DND-41 (cell line): Measurements from ENCODE around the gene PTPRG.

Experiments used
- EZH2 ChIP-seq: IDR thresholded peaks from 3 replicates; pipeline ENCODE4 v1.6.1; 2012; ENCODE audit warnings: borderline replicate concordance, low read depth, mild to moderate bottlenecking, moderate library complexity, low read length, inconsistent platforms; ENCODE audit not compliant: severe bottlenecking
- TF ChIP-seq, protein P1 (sequence below): IDR thresholded peaks from 2 replicates; pipeline ENCODE4 v1.5.1; 2012; ENCODE audit warnings: borderline replicate concordance, low read length, moderate library complexity, mild to moderate bottlenecking; ENCODE audit not compliant: poor library complexity, severe bottlenecking; ENCODE audit errors: extremely low read depth

GRCh38 chr3:62020706-62021105, 459.3 kb downstream of the PTPRG start:
- TF ChIP-seq, protein P1, sequence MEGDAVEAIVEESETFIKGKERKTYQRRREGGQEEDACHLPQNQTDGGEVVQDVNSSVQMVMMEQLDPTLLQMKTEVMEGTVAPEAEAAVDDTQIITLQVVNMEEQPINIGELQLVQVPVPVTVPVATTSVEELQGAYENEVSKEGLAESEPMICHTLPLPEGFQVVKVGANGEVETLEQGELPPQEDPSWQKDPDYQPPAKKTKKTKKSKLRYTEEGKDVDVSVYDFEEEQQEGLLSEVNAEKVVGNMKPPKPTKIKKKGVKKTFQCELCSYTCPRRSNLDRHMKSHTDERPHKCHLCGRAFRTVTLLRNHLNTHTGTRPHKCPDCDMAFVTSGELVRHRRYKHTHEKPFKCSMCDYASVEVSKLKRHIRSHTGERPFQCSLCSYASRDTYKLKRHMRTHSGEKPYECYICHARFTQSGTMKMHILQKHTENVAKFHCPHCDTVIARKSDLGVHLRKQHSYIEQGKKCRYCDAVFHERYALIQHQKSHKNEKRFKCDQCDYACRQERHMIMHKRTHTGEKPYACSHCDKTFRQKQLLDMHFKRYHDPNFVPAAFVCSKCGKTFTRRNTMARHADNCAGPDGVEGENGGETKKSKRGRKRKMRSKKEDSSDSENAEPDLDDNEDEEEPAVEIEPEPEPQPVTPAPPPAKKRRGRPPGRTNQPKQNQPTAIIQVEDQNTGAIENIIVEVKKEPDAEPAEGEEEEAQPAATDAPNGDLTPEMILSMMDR: no peak
- no peak for TF ChIP-seq EZH2
